Trophoblast cell (in vitro differentiated cells and primary cell): Measurements from ENCODE around the gene UROS.
A peak's percentile ranks its signal among the peaks of the same experiment; 100 is the strongest.

Source experiments
- DNase-seq, 2 donors: peaks; one replicate each; pipeline ENCODE4 v3.0.0-alpha.2; 2016
- H2AFZ ChIP-seq: 2 replicates; pipeline ENCODE4 v1.6.1; 2013; ENCODE audit warnings: low read length, moderate library complexity, mild to moderate bottlenecking; ENCODE audit not compliant: insufficient read depth, poor library complexity
- H2AK5ac ChIP-seq: 2 replicates; pipeline ENCODE4 v1.6.1; 2013; ENCODE audit warnings: mild to moderate bottlenecking, low read length
- H2BK120ac ChIP-seq: 2 replicates; pipeline ENCODE4 v1.6.1; 2013; ENCODE audit warnings: low read length, mild to moderate bottlenecking, moderate library complexity; ENCODE audit not compliant: insufficient read depth, poor library complexity
- H2BK12ac ChIP-seq: 2 replicates; pipeline ENCODE4 v1.6.1; 2013; ENCODE audit warnings: mild to moderate bottlenecking, low read length, moderate library complexity
- H2BK5ac ChIP-seq: 2 replicates; pipeline ENCODE4 v1.6.1; 2013; ENCODE audit warnings: low read length, low read depth, moderate library complexity, mild to moderate bottlenecking; ENCODE audit not compliant: poor library complexity
- H3K14ac ChIP-seq: 2 replicates; pipeline ENCODE4 v1.6.1; 2013; ENCODE audit warnings: mild to moderate bottlenecking, low read length
- H3K18ac ChIP-seq: 2 replicates; pipeline ENCODE4 v1.6.1; 2013; ENCODE audit warnings: mild to moderate bottlenecking, low read length
- H3K23ac ChIP-seq: 2 replicates; pipeline ENCODE4 v1.6.1; 2013; ENCODE audit warnings: low read length
- H3K27ac ChIP-seq: 2 replicates; pipeline ENCODE4 v1.5.1; 2013; ENCODE audit warnings: low read depth, mild to moderate bottlenecking, inconsistent platforms, low read length, moderate library complexity
- H3K27me3 ChIP-seq: 2 replicates; pipeline ENCODE4 v1.6.1; 2013; ENCODE audit warnings: inconsistent platforms, mild to moderate bottlenecking, low read length, moderate library complexity; ENCODE audit not compliant: insufficient read depth
- H3K36me3 ChIP-seq, 2 experiments: 1 replicate in 1 of 2; 2 replicates in 1 of 2; pipeline ENCODE4 v1.6.1; 2013; ENCODE audit warnings: low read length in 2 of 2, mild to moderate bottlenecking in 2 of 2, moderate library complexity in 1 of 2; ENCODE audit not compliant: insufficient read depth in 2 of 2, control insufficient read depth in 1 of 2
- H3K4ac ChIP-seq: 2 replicates; pipeline ENCODE4 v1.6.1; 2013; ENCODE audit warnings: low read depth, mild to moderate bottlenecking, low read length, moderate library complexity
- H3K4me1 ChIP-seq, 2 experiments: 1 replicate in 1 of 2; 2 replicates in 1 of 2; pipeline ENCODE4 v1.6.1; 2013; ENCODE audit warnings: low read length in 2 of 2, mild to moderate bottlenecking in 2 of 2, moderate library complexity in 1 of 2; ENCODE audit not compliant: insufficient read depth in 2 of 2, control insufficient read depth in 1 of 2
- H3K4me2 ChIP-seq: 2 replicates; pipeline ENCODE4 v1.6.1; 2013; ENCODE audit warnings: inconsistent platforms, mild to moderate bottlenecking, low read length, moderate library complexity
- H3K4me3 ChIP-seq: 2 replicates; pipeline ENCODE4 v1.5.1; 2013; ENCODE audit warnings: mild to moderate bottlenecking, low read depth, low read length, inconsistent platforms
- H3K79me1 ChIP-seq: one replicate; pipeline ENCODE4 v1.6.1; 2013; ENCODE audit warnings: low read length
- H3K79me2 ChIP-seq: 2 replicates; pipeline ENCODE4 v1.6.1; 2013; ENCODE audit warnings: low read length, mild to moderate bottlenecking; ENCODE audit not compliant: control insufficient read depth, insufficient read depth, poor library complexity
- H3K9ac ChIP-seq: 2 replicates; pipeline ENCODE4 v1.6.1; 2013; ENCODE audit warnings: mild to moderate bottlenecking, low read length
- H3K9me3 ChIP-seq: 2 replicates; pipeline ENCODE4 v1.6.1; 2013; ENCODE audit warnings: low read depth, mild to moderate bottlenecking, control low read depth, inconsistent platforms, low read length; ENCODE audit not compliant: insufficient read depth
- H4K12ac ChIP-seq: 2 replicates; pipeline ENCODE4 v1.6.1; 2013; ENCODE audit warnings: low read depth, mild to moderate bottlenecking, low read length, moderate library complexity
- H4K8ac ChIP-seq: 2 replicates; pipeline ENCODE4 v1.6.1; 2013; ENCODE audit warnings: low read depth, mild to moderate bottlenecking, low read length, moderate library complexity
- H4K91ac ChIP-seq: one replicate; pipeline ENCODE4 v1.6.1; 2013; ENCODE audit warnings: low read depth, mild to moderate bottlenecking, low read length, moderate library complexity
- WGBS: extraction: QIAGEN DNeasy Blood & Tissue Kit; methylation state at CpG from one replicate; pipeline ENCODE4 v1.1.7; 2013; ENCODE audit warnings: missing lambda C conversion rate; ENCODE audit not compliant: insufficient read length, insufficient coverage; ENCODE audit errors: extremely low coverage; 5-methylcytosine and 5-hydroxymethylcytosine counted together

Gene UROS

DNA sequence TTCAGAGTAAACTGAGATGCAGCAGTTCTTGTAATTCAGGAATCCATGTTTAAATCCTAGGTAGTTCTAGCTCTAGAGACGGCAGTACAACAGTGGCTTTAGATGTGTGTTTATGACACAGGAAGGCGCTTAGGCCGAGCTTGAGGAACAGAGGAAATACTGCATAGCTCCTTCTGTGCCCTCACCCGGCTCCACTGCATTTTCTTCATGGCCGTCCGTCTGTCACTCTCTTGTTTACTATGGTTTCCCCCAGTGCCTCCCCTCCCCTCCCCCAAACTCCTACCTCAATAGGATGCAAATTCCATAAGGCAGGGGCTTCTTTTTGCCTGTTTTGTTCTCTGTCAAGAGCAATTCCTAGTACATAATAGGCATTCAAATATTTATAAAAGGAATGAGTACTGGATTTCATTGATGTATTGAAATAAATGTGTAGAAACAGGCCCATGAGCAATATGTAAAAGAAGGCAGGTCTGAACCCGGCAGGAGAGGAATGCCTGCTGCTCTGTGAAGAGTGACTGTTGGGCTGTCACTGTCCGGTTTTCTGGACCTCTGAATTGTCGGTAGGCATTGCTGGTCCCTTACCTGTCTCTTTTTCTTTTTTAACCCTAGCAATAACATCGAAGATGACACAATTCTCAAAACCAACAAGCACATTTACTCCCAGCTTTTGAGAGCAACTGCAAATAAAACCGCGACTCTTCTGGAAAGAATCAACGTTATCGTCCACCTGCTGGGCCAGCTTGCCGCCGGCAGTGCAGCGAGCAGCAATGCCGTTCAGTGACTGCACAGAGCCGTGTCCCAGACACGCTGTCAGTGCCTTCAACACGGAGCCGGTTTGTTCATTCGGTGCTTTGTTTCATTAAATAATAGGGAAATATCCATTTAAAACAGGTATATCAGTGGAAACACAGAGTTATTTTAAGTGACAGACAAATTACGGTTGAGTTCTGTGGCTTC is 60.1 kb downstream of the UROS start:
- Histone ChIP-seq H3K4ac (no peak overlapping the region), H4K8ac (no peak overlapping the region), H3K9me3 (peaks cover 1% of the 10 kb centered on the region), H3K14ac (no peak overlapping the region), H3K4me3 (no peak overlapping the region), H3K79me2 (no peaks in the 10 kb centered on the region), H3K9ac (no peak overlapping the region), H2AFZ (no peak overlapping the region), H3K27ac (no peak overlapping the region), H3K4me1 (no peaks in the 10 kb centered on the region), H2BK120ac (no peak overlapping the region), H2BK5ac (no peak overlapping the region), H2BK12ac (no peak overlapping the region), H3K23ac (no peak overlapping the region), H3K4me2 (no peak overlapping the region), H4K12ac (no peak overlapping the region), H3K18ac (no peak overlapping the region), H2AK5ac (no peak overlapping the region), H4K91ac (no peak overlapping the region), H3K79me1 (no peaks in the 10 kb centered on the region), H3K36me3 (peaks cover 26 to 32% of the 10 kb centered on the region in 2 experiments), H3K27me3 (no peaks in the 10 kb centered on the region)
- DNase-seq = no peak
- WGBS = no CpG with 5 or more reads among the region's 24 CpGs

GRCh38 chr10:125761961-125762360 is 61.1 kb downstream of the UROS start:
- Histone ChIP-seq H3K27me3 (no peaks in the 10 kb centered on the region), H3K27ac (no peak overlapping the region), H3K79me1 (no peaks in the 10 kb centered on the region), H3K4me1 (no peaks in the 10 kb centered on the region), H3K18ac (no peak overlapping the region), H4K8ac (peak overlapping the region; percentile 19), H3K14ac (no peak overlapping the region), H2BK5ac (no peak overlapping the region), H3K9ac (no peak overlapping the region), H3K36me3 (peaks cover 26 to 28% of the 10 kb centered on the region in 2 experiments), H3K79me2 (no peaks in the 10 kb centered on the region), H2BK12ac (no peak overlapping the region), H4K12ac (no peak overlapping the region), H3K4me2 (no peak overlapping the region), H2AK5ac (no peak overlapping the region), H2BK120ac (no peak overlapping the region), H2AFZ (no peak overlapping the region), H4K91ac (no peak overlapping the region), H3K9me3 (peaks cover 1% of the 10 kb centered on the region), H3K4me3 (no peak overlapping the region), H3K23ac (no peak overlapping the region), H3K4ac (no peak overlapping the region)
- DNase-seq = no peak
- WGBS = no CpG with 5 or more reads among the region's 1 CpG

- H2BK5ac ChIP-seq = no peak overlapping the region
- no peak overlapping the region for H3K4ac ChIP-seq
- H4K8ac ChIP-seq = no peak overlapping the region
- no peaks in the 10 kb centered on the region for H3K9me3 ChIP-seq
- no peaks in the 10 kb centered on the region for H3K4me1 ChIP-seq
- H3K14ac ChIP-seq = no peak overlapping the region
- H2AFZ ChIP-seq = no peak overlapping the region
- H2BK120ac ChIP-seq = no peak overlapping the region
- no peaks in the 10 kb centered on the region for H3K79me1 ChIP-seq
- H3K4me2 ChIP-seq = no peak overlapping the region
- no peak overlapping the region for H3K9ac ChIP-seq
- no peak overlapping the region for H3K23ac ChIP-seq
- H2BK12ac ChIP-seq = no peak overlapping the region
- no peak overlapping the region for H2AK5ac ChIP-seq
- no peak for DNase-seq
- WGBS = no CpG with 5 or more reads among the region's 4 CpGs
- no peak overlapping the region for H3K18ac ChIP-seq
- H4K12ac ChIP-seq = no peak overlapping the region
- H3K27ac ChIP-seq = no peak overlapping the region
- no peaks in the 10 kb centered on the region for H3K79me2 ChIP-seq
- no peaks in the 10 kb centered on the region for H3K27me3 ChIP-seq
- H3K4me3 ChIP-seq = no peak overlapping the region
- peaks cover 23 to 34% of the 10 kb centered on the region in 2 experiments for H3K36me3 ChIP-seq
- no peak overlapping the region for H4K91ac ChIP-seq
Measured at GRCh38 chr10:125757742-125758141, 65.3 kb downstream of the UROS start.

- H3K4me2 ChIP-seq = no peak overlapping the region
- no peaks in the 10 kb centered on the region for H3K27me3 ChIP-seq
- DNase-seq = no peak
- WGBS = no CpG with 5 or more reads among the region's 5 CpGs
- H2BK120ac ChIP-seq = no peak overlapping the region
- H3K4ac ChIP-seq = no peak overlapping the region
- H2BK12ac ChIP-seq = no peak overlapping the region
- no peak overlapping the region for H4K8ac ChIP-seq
- no peaks in the 10 kb centered on the region for H3K79me2 ChIP-seq
- no peaks in the 10 kb centered on the region for H3K4me1 ChIP-seq
- no peak overlapping the region for H3K18ac ChIP-seq
- peaks cover 20 to 31% of the 10 kb centered on the region in 2 experiments for H3K36me3 ChIP-seq
- no peak overlapping the region for H4K12ac ChIP-seq
- H2BK5ac ChIP-seq = no peak overlapping the region
- H3K79me1 ChIP-seq = no peaks in the 10 kb centered on the region
- H2AK5ac ChIP-seq = no peak overlapping the region
- no peak overlapping the region for H3K27ac ChIP-seq
- no peaks in the 10 kb centered on the region for H3K9me3 ChIP-seq
- H3K4me3 ChIP-seq = no peak overlapping the region
- no peak overlapping the region for H3K23ac ChIP-seq
- no peak overlapping the region for H2AFZ ChIP-seq
- H4K91ac ChIP-seq = no peak overlapping the region
- H3K9ac ChIP-seq = no peak overlapping the region
- H3K14ac ChIP-seq = no peak overlapping the region
Measured at GRCh38 chr10:125756853-125757487, 66.1 kb downstream of the UROS start.
